SJCRH30 (cell line): ENCODE measurements around the gene KLRC2. TPM values are rescaled to one million over a fixed set of nuclear protein-coding genes. Genes with fewer than 3 reads are reported as not detected.
"Not testable (repeated sequence)": the region's sequence is repeated elsewhere in the genome, so short reads cannot be mapped to it uniquely, and the experiment has no call there.

ENCODE experiments used
- DNase-seq, 2 experiments: peaks; one replicate each; pipeline ENCODE4 v3.0.0-alpha.2; 2015 to 2020
- H3K27ac ChIP-seq: fragments of 250-450 bp; sonication (Bioruptor Pico); 2 replicates; pipeline ENCODE4 v1.5.1; 2020; ENCODE audit warnings: mild to moderate bottlenecking, moderate library complexity
- H3K27me3 ChIP-seq: fragments of 250-450 bp; sonication (Bioruptor Pico); 2 replicates; pipeline ENCODE4 v1.5.1; 2020; ENCODE audit warnings: mild to moderate bottlenecking, moderate library complexity
- H3K36me3 ChIP-seq: fragments of 250-450 bp; sonication (Bioruptor Pico); 2 replicates; pipeline ENCODE4 v1.5.1; 2020; ENCODE audit warnings: mild to moderate bottlenecking, moderate library complexity
- H3K4me1 ChIP-seq: fragments of 250-450 bp; sonication (Bioruptor Pico); 2 replicates; pipeline ENCODE4 v1.5.1; 2020; ENCODE audit warnings: mild to moderate bottlenecking, moderate library complexity
- H3K4me3 ChIP-seq: fragments of 250-450 bp; sonication (Bioruptor Pico); 2 replicates; pipeline ENCODE4 v1.5.1; 2020; ENCODE audit warnings: mild to moderate bottlenecking, moderate library complexity
- H3K9me3 ChIP-seq: fragments of 250-450 bp; sonication (Bioruptor Pico); replicated peaks from 2 replicates; pipeline ENCODE4 v1.5.1; 2020; ENCODE audit warnings: mild to moderate bottlenecking, moderate library complexity
- total RNA-seq: library from RNA; depleted of rRNA; stranded (reverse); fragments of >200 nt; shearing (Covaris generic); gene quantifications from 2 replicates; pipeline ENCODE4 v1.2.3, GENCODE V29; 2014; rRNA removed

KLRC2 gene
- total RNA-seq, 1 experiment from 2014 or later = not detected

GRCh38 chr12:10393291-10393690 is 42.5 kb downstream of the KLRC2 start:
- peaks cover 19% of the 10 kb centered on the region for H3K4me1 ChIP-seq
- H3K27me3 ChIP-seq = no peaks in the 10 kb centered on the region
- H3K9me3 ChIP-seq = no peaks in the 10 kb centered on the region
- no peak overlapping the region for H3K27ac ChIP-seq
- H3K4me3 ChIP-seq = no peak overlapping the region
- no peak for DNase-seq
- no peaks in the 10 kb centered on the region for H3K36me3 ChIP-seq

GRCh38 chr12:10392394-10392930 is 43.3 kb downstream of the KLRC2 start:
- H3K9me3 ChIP-seq = no peaks in the 10 kb centered on the region
- H3K27me3 ChIP-seq = no peaks in the 10 kb centered on the region
- H3K27ac ChIP-seq = no peak overlapping the region
- no peaks in the 10 kb centered on the region for H3K36me3 ChIP-seq
- H3K4me3 ChIP-seq = no peak overlapping the region
- peak; percentile 66 to 85 for DNase-seq
- H3K4me1 ChIP-seq = peaks cover 19% of the 10 kb centered on the region

GRCh38 chr12:10390991-10391390 is 44.8 kb downstream of the KLRC2 start:
- H3K27ac ChIP-seq, H3K9me3 ChIP-seq, H3K4me3 ChIP-seq, H3K36me3 ChIP-seq, DNase-seq, H3K27me3 ChIP-seq: not testable (repeated sequence)
- H3K4me1 ChIP-seq = peaks cover 19% of the 10 kb centered on the region

GRCh38 chr12:10389904-10390303 is 45.9 kb downstream of the KLRC2 start, which contains the start of gene KLRK1:
TSS of gene KLRK1 (minus strand) at chr12:10390041. CDS start at chr12:10388810, 1,231 bp downstream.
- no peak within 1 kb of the TSS for H3K27ac ChIP-seq
- no peaks in the 10 kb centered on the region for H3K27me3 ChIP-seq
- no peak for DNase-seq
- H3K4me1 ChIP-seq = peaks cover 12% of the 10 kb centered on the region
- H3K4me3 ChIP-seq = no peak within 1 kb of the TSS
- no peaks in the 10 kb centered on the region for H3K36me3 ChIP-seq
- H3K9me3 ChIP-seq = no peaks in the 10 kb centered on the region

GRCh38 chr12:10388624-10389413 is 47.0 kb downstream of the KLRC2 start:
- DNase-seq = no peak
- peaks cover 12% of the 10 kb centered on the region; the same call in 1 of the 2 replicates for H3K4me1 ChIP-seq
- H3K27ac ChIP-seq = no peak overlapping the region
- no peaks in the 10 kb centered on the region for H3K36me3 ChIP-seq
- no peak overlapping the region for H3K4me3 ChIP-seq
- no peaks in the 10 kb centered on the region for H3K9me3 ChIP-seq
- H3K27me3 ChIP-seq = no peaks in the 10 kb centered on the region

GRCh38 chr12:10387498-10387897 is 48.3 kb downstream of the KLRC2 start:
- H3K9me3 ChIP-seq, DNase-seq, H3K36me3 ChIP-seq, H3K27me3 ChIP-seq, H3K4me3 ChIP-seq, H3K4me1 ChIP-seq, H3K27ac ChIP-seq: not testable (repeated sequence)

GRCh38 chr12:10386857-10387256 is 49.0 kb downstream of the KLRC2 start:
- no peaks in the 10 kb centered on the region for H3K36me3 ChIP-seq
- H3K4me1 ChIP-seq = peaks cover under 1% of the 10 kb centered on the region; the same call in 1 of the 2 replicates
- no peaks in the 10 kb centered on the region for H3K9me3 ChIP-seq
- H3K4me3 ChIP-seq = no peak overlapping the region
- H3K27ac ChIP-seq = no peak overlapping the region
- no peak for DNase-seq
- H3K27me3 ChIP-seq = no peaks in the 10 kb centered on the region

- Histone ChIP-seq H3K9me3 (no peaks in the 10 kb centered on the region), H3K36me3 (no peaks in the 10 kb centered on the region), H3K27me3 (no peaks in the 10 kb centered on the region), H3K27ac (no peak overlapping the region), H3K4me1 (no peaks in the 10 kb centered on the region), H3K4me3 (no peak overlapping the region)
- no peak for DNase-seq
These were observed 50.6 kb downstream of the KLRC2 start for GRCh38 chr12:10385166-10385613.

GRCh38 chr12:10384191-10384590 is 51.6 kb downstream of the KLRC2 start:
- no peaks in the 10 kb centered on the region for H3K36me3 ChIP-seq
- no peak overlapping the region for H3K27ac ChIP-seq
- H3K27me3 ChIP-seq = no peaks in the 10 kb centered on the region
- H3K4me1 ChIP-seq = no peaks in the 10 kb centered on the region
- DNase-seq = no peak
- no peaks in the 10 kb centered on the region for H3K9me3 ChIP-seq
- no peak overlapping the region for H3K4me3 ChIP-seq

- Histone ChIP-seq H3K36me3 (no peaks in the 10 kb centered on the region), H3K27me3 (no peaks in the 10 kb centered on the region), H3K4me1 (no peaks in the 10 kb centered on the region), H3K4me3 (no peak overlapping the region), H3K9me3 (no peaks in the 10 kb centered on the region), H3K27ac (no peak overlapping the region)
- DNase-seq = no peak
These were observed 53.7 kb downstream of the KLRC2 start for GRCh38 chr12:10381928-10382628.

Other genes with a start within 250 kb of the KLRC2 start
- 35.0 and 36.8 TPM in 2 replicates for gene GABARAPL1, start 223.1 kb downstream of the KLRC2 start, total RNA-seq
- 0.08 and 0.32 TPM in 2 replicates for gene KLRD1, start 128.1 kb downstream of the KLRC2 start, total RNA-seq
- not detected in 2 replicates for gene KLRK1, start 46.0 kb downstream of the KLRC2 start, total RNA-seq
- not detected in 2 replicates for gene KLRC4, start 26.3 kb downstream of the KLRC2 start, total RNA-seq
- not detected in 2 replicates for gene KLRC3, start 15.4 kb downstream of the KLRC2 start, total RNA-seq
- not detected in 2 replicates for gene KLRC1, start 17.4 kb upstream of the KLRC2 start, total RNA-seq
- 12.9 and 13.7 TPM in 2 replicates for gene EIF2S3B, start 69.9 kb upstream of the KLRC2 start, total RNA-seq
- gene MAGOHB, start 177.6 kb upstream of the KLRC2 start, total RNA-seq = 64.9 and 65.2 TPM in 2 replicates
- gene STYK1, start 238.0 kb upstream of the KLRC2 start, total RNA-seq = not detected in 2 replicates